Neural progenitor cell (in vitro differentiated cells): ENCODE measurements around the gene NOTCH1.
"Not testable (repeated sequence)": the region's sequence is repeated elsewhere in the genome, so short reads cannot be mapped to it uniquely, and the experiment has no call there.

ENCODE experiments used
- CTCF ChIP-seq: fragments of 200-600 bp; sonication (generic); IDR thresholded peaks from 2 replicates; pipeline ENCODE4 v1.5.1; 2017; ENCODE audit warnings: antibody characterized with exemption, mild to moderate bottlenecking
- EZH2 ChIP-seq: fragments of 200-600 bp; sonication (generic); IDR thresholded peaks from 2 replicates; pipeline ENCODE4 v1.6.1; 2017; ENCODE audit warnings: antibody characterized with exemption, mild to moderate bottlenecking, moderate library complexity
- EZH2phosphoT487 ChIP-seq: fragments of 200-600 bp; sonication (generic); IDR thresholded peaks from 2 replicates; pipeline ENCODE4 v1.6.1; 2017; ENCODE audit warnings: antibody characterized with exemption

- TF ChIP-seq CTCF, EZH2, EZH2phosphoT487: not testable (repeated sequence)
Observed at GRCh38 chr9:136558846-136559245, 13.0 kb upstream of the NOTCH1 start.
